GM23248 (cell line): ENCODE results near the gene SLC6A16. TPM values are rescaled to one million over a fixed set of nuclear protein-coding genes. Genes with fewer than 3 reads are reported as not detected.
"Not testable (repeated sequence)": the region's sequence is repeated elsewhere in the genome, so short reads cannot be mapped to it uniquely, and the experiment has no call there.

Source experiments
- DNase-seq: peaks from one replicate; pipeline ENCODE4 v3.0.0-alpha.2; 2015
- H2AFZ ChIP-seq: fragments of 200-600 bp; sonication (generic); 2 replicates; pipeline ENCODE4 v1.6.1; 2016; ENCODE audit warnings: antibody characterized with exemption
- H3F3A ChIP-seq: fragments of 200-600 bp; sonication (generic); 2 replicates; pipeline ENCODE4 v1.6.1; 2016; ENCODE audit warnings: mild to moderate bottlenecking, antibody characterized with exemption, mixed run types; ENCODE audit not compliant: insufficient read depth
- H3K27ac ChIP-seq: fragments of 200-600 bp; sonication (generic); 2 replicates; pipeline ENCODE4 v1.5.1; 2016; ENCODE audit warnings: mild to moderate bottlenecking
- H3K27me3 ChIP-seq: fragments of 200-600 bp; sonication (generic); replicated peaks from 2 replicates; pipeline ENCODE4 v1.6.1; 2016; ENCODE audit warnings: mild to moderate bottlenecking; ENCODE audit not compliant: insufficient read depth
- H3K36me3 ChIP-seq: fragments of 200-600 bp; sonication (generic); 2 replicates; pipeline ENCODE4 v1.6.1; 2016; ENCODE audit warnings: low read depth, mild to moderate bottlenecking
- H3K4me1 ChIP-seq: fragments of 200-600 bp; sonication (generic); 2 replicates; pipeline ENCODE4 v1.6.1; 2016; ENCODE audit warnings: mild to moderate bottlenecking; ENCODE audit not compliant: insufficient read depth
- H3K4me2 ChIP-seq: fragments of 200-600 bp; sonication (generic); one replicate; pipeline ENCODE4 v1.6.1; 2016; ENCODE audit warnings: mild to moderate bottlenecking; ENCODE audit not compliant: unreplicated experiment
- H3K4me3 ChIP-seq: fragments of 200-600 bp; sonication (generic); 2 replicates; pipeline ENCODE4 v1.5.1; 2016; ENCODE audit warnings: mild to moderate bottlenecking
- H3K79me2 ChIP-seq: fragments of 200-600 bp; sonication (generic); 2 replicates; pipeline ENCODE4 v1.6.1; 2016; ENCODE audit warnings: mild to moderate bottlenecking; ENCODE audit not compliant: insufficient read depth
- H3K9ac ChIP-seq: fragments of 200-600 bp; sonication (generic); 2 replicates; pipeline ENCODE4 v1.6.1; 2016; ENCODE audit warnings: mild to moderate bottlenecking
- H3K9me2 ChIP-seq: fragments of 200-600 bp; sonication (generic); 2 replicates; pipeline ENCODE4 v1.6.1; 2016; ENCODE audit warnings: mixed run types, mild to moderate bottlenecking, moderate library complexity; ENCODE audit not compliant: insufficient read depth
- H3K9me3 ChIP-seq: fragments of 200-600 bp; sonication (generic); one replicate; pipeline ENCODE4 v1.6.1; 2017; ENCODE audit warnings: low read depth
- H4K20me1 ChIP-seq: fragments of 200-600 bp; sonication (generic); 2 replicates; pipeline ENCODE4 v1.6.0; 2016; ENCODE audit not compliant: insufficient read depth
- EZH2 ChIP-seq: fragments of 200-600 bp; sonication (generic); IDR thresholded peaks from 2 replicates; pipeline ENCODE4 v1.6.1; 2018; ENCODE audit warnings: antibody characterized with exemption, mild to moderate bottlenecking; ENCODE audit not compliant: insufficient read depth, poor library complexity, severe bottlenecking
- EZH2phosphoT487 ChIP-seq: fragments of 200-600 bp; sonication (generic); IDR thresholded peaks from 2 replicates; pipeline ENCODE4 v1.6.1; 2018; ENCODE audit warnings: antibody characterized with exemption, moderate library complexity, mild to moderate bottlenecking, low read depth; ENCODE audit not compliant: insufficient read depth
- WGBS, 2 experiments: methylation state at CpG; one replicate each; pipeline ENCODE4 v1.1.6; 2015 to 2017; ENCODE audit warnings: low lambda C conversion rate in 2 of 2, low coverage in 1 of 2; ENCODE audit errors: missing lambda C conversion rate in 2 of 2; 5-methylcytosine and 5-hydroxymethylcytosine counted together
- in situ Hi-C: fragments of 300-500 bp; cut with MboI; formaldehyde crosslinking; loops from 2 replicates; pipeline ENCODE4 v1.15.0; 2020
- polyA plus RNA-seq: library from polyadenylated mRNA; unstranded; fragments of >200 nt; fragmentation: Nextera tagmentation; extraction: Ambion mirVana; gene quantifications from 2 replicates; pipeline ENCODE4 v1.2.1, GENCODE V29; 2016
- total RNA-seq: library from RNA; depleted of rRNA; stranded (reverse); fragments of >200 nt; shearing (Covaris generic); gene quantifications from 2 replicates; pipeline ENCODE4 v1.2.3, GENCODE V29; 2014

The SLC6A16 gene
- total and polyA plus RNA-seq, 2 experiments from 2014 or later, result 0.40 TPM; not detected in 1

DNA sequence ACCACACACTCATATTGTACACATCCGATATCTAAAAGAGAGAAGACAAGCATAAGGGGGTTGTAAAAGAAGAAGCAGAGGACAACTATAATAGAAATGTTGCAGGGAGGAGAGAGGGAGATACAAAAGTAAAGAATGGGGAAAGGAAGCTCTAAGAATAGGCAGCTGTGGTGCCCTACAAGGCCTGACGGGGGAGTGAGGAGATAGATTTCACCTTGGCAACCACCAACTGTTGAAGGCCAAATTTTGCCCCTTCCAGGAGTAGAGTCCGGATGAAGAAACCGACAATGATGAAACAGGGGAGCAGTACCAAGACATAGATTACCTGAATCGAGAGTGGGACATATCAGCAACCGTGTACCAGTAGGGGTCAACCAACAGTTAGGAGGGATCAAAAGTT is 15.9 kb downstream of the SLC6A16 start:
- H3K4me2 ChIP-seq, result no peak overlapping the region
- H3K9ac ChIP-seq, result no peak overlapping the region
- H3F3A ChIP-seq, result no peaks in the 10 kb centered on the region
- no peaks in the 10 kb centered on the region for H3K36me3 ChIP-seq
- H3K4me3 ChIP-seq, result no peak overlapping the region
- H3K27ac ChIP-seq, result no peak overlapping the region
- no peaks in the 10 kb centered on the region for H3K79me2 ChIP-seq
- H3K27me3 ChIP-seq, result no peaks in the 10 kb centered on the region
- no peaks in the 10 kb centered on the region for H3K9me2 ChIP-seq
- no peaks in the 10 kb centered on the region for H3K4me1 ChIP-seq
- 85 to 88% methylated on average over 6 of the region's 6 CpGs for WGBS, 2 experiments
- no peaks in the 10 kb centered on the region for H3K9me3 ChIP-seq
- TF ChIP-seq EZH2phosphoT487 (no peak), EZH2 (no peak)
- DNase-seq, result no peak
- no peaks in the 10 kb centered on the region for H4K20me1 ChIP-seq
- in situ Hi-C loops, result no loop called here
- H2AFZ ChIP-seq, result no peak overlapping the region

GRCh38 chr19:49306734-49307133 is 18.3 kb downstream of the SLC6A16 start:
- H3K4me3 ChIP-seq, H3K9me3 ChIP-seq, H3K9me2 ChIP-seq, H3F3A ChIP-seq, H3K4me1 ChIP-seq, H3K4me2 ChIP-seq, H3K36me3 ChIP-seq, H3K27ac ChIP-seq, H3K9ac ChIP-seq, H4K20me1 ChIP-seq, H3K79me2 ChIP-seq, H2AFZ ChIP-seq, H3K27me3 ChIP-seq, in situ Hi-C loops, DNase-seq: not testable (repeated sequence)
- 59 to 66% methylated on average over 7 of the region's 7 CpGs for WGBS, 2 experiments

DNA sequence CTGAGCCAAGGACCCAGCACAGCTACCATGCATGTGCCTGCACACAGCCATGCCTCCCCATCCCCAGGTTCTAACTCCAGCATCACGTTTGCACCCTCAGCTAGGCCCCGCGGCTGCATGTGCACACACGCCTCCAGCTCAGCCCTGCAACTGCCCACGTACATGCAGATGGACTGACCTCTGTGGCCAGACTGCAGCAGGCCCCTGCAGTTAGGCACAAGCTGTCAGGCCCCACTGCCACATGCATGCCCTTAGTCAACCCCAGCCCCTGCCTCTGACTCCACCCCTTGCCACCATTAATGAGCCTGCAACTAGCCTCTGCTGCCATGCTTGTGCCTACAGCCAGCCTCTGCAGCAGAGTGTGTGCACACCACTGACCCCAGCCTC is 23.1 kb downstream of the SLC6A16 start:
- Histone ChIP-seq H3K36me3 (no peaks in the 10 kb centered on the region), H3K4me2 (no peak overlapping the region), H3F3A (no peaks in the 10 kb centered on the region), H3K9me3 (no peaks in the 10 kb centered on the region), H3K79me2 (no peaks in the 10 kb centered on the region), H3K4me3 (no peak overlapping the region), H4K20me1 (no peaks in the 10 kb centered on the region), H3K27ac (no peak overlapping the region), H3K27me3 (0 out of 2 replicates have a peak, but pooled peaks cover 9% of the 10 kb centered on the region), H2AFZ (no peak overlapping the region), H3K4me1 (no peaks in the 10 kb centered on the region), H3K9me2 (no peaks in the 10 kb centered on the region), H3K9ac (no peak overlapping the region)
- DNase-seq, result no peak
- TF ChIP-seq EZH2 (no peak), EZH2phosphoT487 (no peak)
- WGBS, 2 experiments, result 54 to 55% methylated on average over 5 of the region's 5 CpGs
- in situ Hi-C loops, result no loop called here

DNA sequence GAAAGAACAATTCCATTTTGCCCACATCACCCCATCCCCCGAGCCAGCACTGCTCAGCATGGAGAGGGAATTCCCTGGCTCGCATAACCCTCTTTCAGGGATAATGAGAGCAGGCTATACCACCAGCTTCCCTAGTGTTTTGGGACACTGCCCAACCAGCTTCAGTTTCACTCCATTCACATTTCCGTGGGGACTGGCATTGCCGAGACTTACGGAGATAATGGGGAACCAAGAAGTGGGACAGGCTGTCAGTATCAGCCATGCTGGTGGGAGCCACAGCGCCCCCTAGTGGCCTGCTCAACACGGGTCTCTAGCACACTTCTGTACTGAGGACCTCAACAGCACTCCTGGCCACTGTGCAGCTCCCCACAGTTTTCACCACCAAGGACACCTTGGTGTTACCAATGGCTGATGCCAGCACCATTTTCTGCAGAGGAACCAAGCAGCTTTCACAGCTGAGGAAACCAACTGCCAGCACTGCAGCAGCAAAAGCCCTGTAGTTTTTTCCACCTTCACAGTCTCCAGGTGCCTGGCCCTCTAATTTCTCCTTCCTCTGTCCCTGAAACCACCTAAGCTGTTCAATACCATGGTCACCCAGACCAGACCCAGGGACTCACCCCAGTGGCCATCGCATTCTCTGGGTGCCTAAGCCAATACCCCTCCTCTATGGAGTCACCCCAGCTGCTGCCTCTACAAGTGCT is 23.7 kb downstream of the SLC6A16 start:
- in situ Hi-C loops, result no loop called here
- no peaks in the 10 kb centered on the region for H3K79me2 ChIP-seq
- H3F3A ChIP-seq, result no peaks in the 10 kb centered on the region
- H3K4me2 ChIP-seq, result no peak overlapping the region
- no peak for TF ChIP-seq EZH2phosphoT487
- no peak for TF ChIP-seq EZH2
- DNase-seq, result peak; percentile 60
- H3K9me3 ChIP-seq, result no peaks in the 10 kb centered on the region
- H2AFZ ChIP-seq, result peak overlapping the region; percentile 64; the same call in 1 of the 2 replicates
- H3K36me3 ChIP-seq, result no peaks in the 10 kb centered on the region
- WGBS, 2 experiments, result 12 to 16% methylated on average over 8 of the region's 8 CpGs
- peak overlapping the region; percentile 52 for H3K4me3 ChIP-seq
- no peaks in the 10 kb centered on the region for H4K20me1 ChIP-seq
- no peaks in the 10 kb centered on the region for H3K4me1 ChIP-seq
- H3K9ac ChIP-seq, result no peak overlapping the region
- 0 out of 2 replicates have a peak, but pooled peaks cover 9% of the 10 kb centered on the region for H3K27me3 ChIP-seq
- no peak overlapping the region for H3K27ac ChIP-seq
- H3K9me2 ChIP-seq, result no peaks in the 10 kb centered on the region

DNA sequence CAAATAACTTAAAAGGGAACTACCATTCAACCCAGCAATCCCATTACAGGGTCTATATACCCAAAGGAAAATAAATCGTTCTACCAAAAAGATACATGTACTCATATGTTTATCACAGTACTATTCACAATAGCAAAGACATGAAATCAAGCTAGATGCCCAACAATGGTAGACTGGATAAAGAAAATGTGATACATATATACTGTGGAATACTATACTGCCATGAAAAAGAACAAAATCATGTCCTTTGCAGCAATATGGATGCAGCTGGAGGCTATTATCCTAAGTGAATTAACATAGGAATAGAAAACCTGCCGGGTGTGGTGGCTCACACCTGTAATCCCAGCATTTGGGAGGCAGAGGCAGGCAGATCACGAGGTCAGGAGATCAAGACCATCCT is 26.3 kb downstream of the SLC6A16 start:
- H3K9me3 ChIP-seq, H3K4me3 ChIP-seq, H3K36me3 ChIP-seq, DNase-seq, H3F3A ChIP-seq, H3K4me2 ChIP-seq, H4K20me1 ChIP-seq, H3K9me2 ChIP-seq, in situ Hi-C loops, H3K9ac ChIP-seq, H2AFZ ChIP-seq, H3K79me2 ChIP-seq, H3K4me1 ChIP-seq, H3K27ac ChIP-seq: not testable (repeated sequence)
- peaks cover 18% of the 10 kb centered on the region; the same call in 1 of the 2 replicates for H3K27me3 ChIP-seq
- WGBS, 2 experiments, result 59 to 61% methylated on average over 3 of the region's 3 CpGs
